Measurements from ENCODE around the gene TEP1. TPM values are rescaled to one million over a fixed set of nuclear protein-coding genes. Genes with fewer than 3 reads are reported as not detected.
A peak's percentile ranks its signal among the peaks of the same experiment; 100 is the strongest.

TEP1 gene
- total RNA-seq, 2 experiments from 2014 or later, result 13.4 to 26.8 TPM

GRCh38 chr14:20356422-20356821, 56.9 kb downstream of the TEP1 start:
- CTCF ChIA-PET (ENCODE audit: unreplicated experiment), result no interaction called here
- intact Hi-C loops (cut with micrococcal nuclease; ENCODE audit: unreplicated experiment), result loop anchor here (5.0 kb wide), 1 partner anchor 36 kb away; no protein-coding TSS in a partner anchor
- BruUV-seq (replicated peaks), result no TSS peak
- POLR2A ChIA-PET, result interaction anchor here (0.7 to 1.2 kb wide), 5 partner anchors 11 to 45 kb away, joined by 3 to 5 read pairs (median 4); partner anchors contain the start of gene PARP2
- H3K4me2 ChIP-seq (ENCODE audit: low read length), result no peak overlapping the region
- no peaks in the 10 kb centered on the region for H4K20me1 ChIP-seq (ENCODE audit: insufficient read depth, low read length)
- H3K27ac ChIP-seq (ENCODE audit: low read depth, low read length, poor library complexity, severe bottlenecking), result no peak overlapping the region
- H3K9me3 ChIP-seq (ENCODE audit: low read length), result no peaks in the 10 kb centered on the region
- H3K4me1 ChIP-seq (ENCODE audit: insufficient read depth, low read length, poor library complexity, severe bottlenecking), result no peaks in the 10 kb centered on the region
- H3K36me3 ChIP-seq (ENCODE audit: insufficient read depth, low read length), result peaks cover 93% of the 10 kb centered on the region
- no peak for DNase-seq (ENCODE audit: low spot score)
- H2AFZ ChIP-seq (ENCODE audit: low read length), result no peak overlapping the region
- no peak for TF ChIP-seq EZH2phosphoT487 (IDR thresholded peaks at IDR 0.05; ENCODE audit: borderline replicate concordance, low read depth, low read length)
- no peak for TF ChIP-seq CTCF (conservative IDR thresholded peaks at IDR 0.05; ENCODE audit: low read length)
- H3K79me2 ChIP-seq (ENCODE audit: insufficient read depth, low read depth, low read length), result no peaks in the 10 kb centered on the region
- no peak overlapping the region for H3K4me3 ChIP-seq (ENCODE audit: low read depth, low read length, poor library complexity, severe bottlenecking)
- no peaks in the 10 kb centered on the region for H3K9me2 ChIP-seq (ENCODE audit: insufficient read depth, low read length)

GRCh38 chr14:20350860-20351259, 62.4 kb downstream of the TEP1 start:
- intact Hi-C loops (cut with micrococcal nuclease; ENCODE audit: unreplicated experiment), result no loop called here
- no peak overlapping the region for H3K4me3 ChIP-seq (ENCODE audit: low read depth, low read length, poor library complexity, severe bottlenecking)

More at GRCh38 chr14:20350860-20351259, 62.4 kb downstream of the TEP1 start:
- Histone ChIP-seq H4K20me1 (ENCODE audit: insufficient read depth, low read length) (no peaks in the 10 kb centered on the region), H3K9me3 (ENCODE audit: low read length) (no peaks in the 10 kb centered on the region), H3K79me2 (ENCODE audit: insufficient read depth, low read depth, low read length) (no peaks in the 10 kb centered on the region), H3K27ac (ENCODE audit: low read depth, low read length, poor library complexity, severe bottlenecking) (no peak overlapping the region), H3K9me2 (ENCODE audit: insufficient read depth, low read length) (no peaks in the 10 kb centered on the region), H2AFZ (ENCODE audit: low read length) (no peak overlapping the region), H3K4me2 (ENCODE audit: low read length) (no peak overlapping the region), H3K36me3 (ENCODE audit: insufficient read depth, low read length) (peaks cover 94% of the 10 kb centered on the region), H3K4me1 (ENCODE audit: insufficient read depth, low read length, poor library complexity, severe bottlenecking) (no peaks in the 10 kb centered on the region)
- ChIA-PET POLR2A (interaction anchor here (1.6 kb wide), 1 partner anchor 8 kb away, joined by 5 read pairs; no protein-coding TSS in a partner anchor), CTCF (ENCODE audit: unreplicated experiment) (interaction anchor here (1.0 kb wide), 1 partner anchor 18 kb away, joined by 3 read pairs; no protein-coding TSS in a partner anchor)
- TF ChIP-seq CTCF (conservative IDR thresholded peaks at IDR 0.05; ENCODE audit: low read length), result peak; percentile 33; the same call in 1 of the 2 replicates
- TF ChIP-seq EZH2phosphoT487 (IDR thresholded peaks at IDR 0.05; ENCODE audit: borderline replicate concordance, low read depth, low read length), result no peak
- DNase-seq (ENCODE audit: low spot score), result no peak
- BruUV-seq (replicated peaks), result no TSS peak

All from OCI-LY7 (cell line).